H1 (cell line): ENCODE measurements around the gene BICD1. TPM values are rescaled to one million over a fixed set of nuclear protein-coding genes. Genes with fewer than 3 reads are reported as not detected.

Source experiments
- CTCF ChIA-PET: fragments of 300-600 bp; sonication (Branson Sonifier 250); formaldehyde crosslinking; loops from one replicate; lab custom pipeline; 2021; ENCODE audit not compliant: partially characterized antibody; lab: Charles Lee
- POLR2A ChIA-PET: fragments of 300-600 bp; sonication (Branson Sonifier 250); formaldehyde crosslinking; loops from one replicate; lab custom pipeline; 2021; ENCODE audit warnings: inconsistent platforms; ENCODE audit not compliant: partially characterized antibody; lab: Charles Lee
- DNase-seq, 2 experiments: peaks; one replicate each; pipeline versions ENCODE4 v3.0.0 to v3.0.0-alpha.2; 2010 to 2022; ENCODE audit warnings: low spot score in 2 of 2, low read depth in 1 of 2, mixed read lengths in 1 of 2
- FAIRE-seq: peaks from 2 replicates; lab custom pipeline; 2011; peaks lifted over from hg19 to GRCh38; lab: Jason Lieb, UNC
- H2AFZ ChIP-seq: 2 replicates; pipeline ENCODE4 v1.8.1; 2012; ENCODE audit warnings: low read length, inconsistent platforms
- H2AK5ac ChIP-seq: 2 replicates; pipeline ENCODE4 v1.6.1; 2013; ENCODE audit warnings: low read depth, low read length
- H2BK120ac ChIP-seq: replicated peaks from 2 replicates; pipeline ENCODE3; 2013; ENCODE audit warnings: low read depth, low read length, inconsistent platforms
- H2BK12ac ChIP-seq: 2 replicates; pipeline ENCODE4 v1.6.1; 2013; ENCODE audit warnings: low read depth, low read length
- H2BK15ac ChIP-seq: 2 replicates; pipeline ENCODE4 v1.6.1; 2013; ENCODE audit warnings: low read length
- H2BK20ac ChIP-seq: 2 replicates; pipeline ENCODE4 v1.6.1; 2013; ENCODE audit warnings: low read length
- H2BK5ac ChIP-seq: 2 replicates; pipeline ENCODE4 v1.6.1; 2013; ENCODE audit warnings: low read depth, low read length
- H3K14ac ChIP-seq: 2 replicates; pipeline ENCODE4 v1.6.1; 2013; ENCODE audit warnings: inconsistent platforms; ENCODE audit not compliant: insufficient read length
- H3K18ac ChIP-seq: 2 replicates; pipeline ENCODE4 v1.6.1; 2013; ENCODE audit warnings: low read length; ENCODE audit errors: extremely low read depth
- H3K23ac ChIP-seq: 2 replicates; pipeline ENCODE4 v1.6.1; 2013; ENCODE audit warnings: inconsistent platforms; ENCODE audit not compliant: insufficient read length
- H3K23me2 ChIP-seq: 2 replicates; pipeline ENCODE4 v1.6.1; 2013; ENCODE audit warnings: low read depth, low read length
- H3K27ac ChIP-seq: 2 replicates; pipeline ENCODE4 v1.6.1; 2011; ENCODE audit warnings: low read depth, low read length, inconsistent platforms
- H3K27me3 ChIP-seq, 4 experiments: replicated peaks in 1 of 4; 1 replicate in 1 of 4; 2 replicates in 3 of 4; pipeline versions ENCODE4 v1.6.1 to v1.8.1; 2011 to 2013; ENCODE audit warnings: low read length in 3 of 4, mild to moderate bottlenecking in 3 of 4, inconsistent platforms in 2 of 4, mixed read lengths in 2 of 4, moderate library complexity in 1 of 4; ENCODE audit not compliant: control insufficient read depth in 3 of 4, insufficient read depth in 3 of 4; ENCODE audit errors: extremely low read depth in 1 of 4
- H3K36me3 ChIP-seq, 4 experiments: 2 replicates each; pipeline versions ENCODE4 v1.6.1 to v1.8.1; 2011 to 2013; ENCODE audit warnings: mild to moderate bottlenecking in 4 of 4, low read length in 3 of 4, moderate library complexity in 2 of 4, control low read depth in 1 of 4, inconsistent platforms in 1 of 4; ENCODE audit not compliant: insufficient read depth in 4 of 4, control insufficient read depth in 2 of 4
- H3K4ac ChIP-seq: replicated peaks from 2 replicates; pipeline ENCODE3; 2013; ENCODE audit warnings: low read length, low read depth, mixed read lengths, inconsistent platforms; ENCODE audit not compliant: insufficient read length
- H3K4me1 ChIP-seq, 4 experiments: replicated peaks in 1 of 4; 1 replicate in 1 of 4; 2 replicates in 3 of 4; pipeline versions ENCODE4 v1.6.1 to v1.8.1; 2011 to 2013; ENCODE audit warnings: low read length in 3 of 4, inconsistent platforms in 2 of 4, mixed read lengths in 1 of 4; ENCODE audit not compliant: insufficient read depth in 4 of 4, control insufficient read depth in 3 of 4
- H3K4me2 ChIP-seq, 2 experiments: 2 replicates each; pipeline versions ENCODE4 v1.6.1 to v1.8.1; 2011 to 2013; ENCODE audit warnings: low read depth in 2 of 2, low read length in 2 of 2, control low read depth in 1 of 2, inconsistent platforms in 1 of 2, mild to moderate bottlenecking in 1 of 2; ENCODE audit not compliant: insufficient read depth in 1 of 2
- H3K4me3 ChIP-seq, 4 experiments: fragments of 200-600, 300-600 bp in 1 of 4; sonication (generic), shearing (Covaris generic), sonication (Bioruptor Twin) in 1 of 4; 2 replicates each; pipeline versions ENCODE4 v1.5.1 to v1.8.1; 2011 to 2016; ENCODE audit warnings: low read length in 4 of 4, low read depth in 3 of 4, control low read depth in 2 of 4, inconsistent platforms in 2 of 4, mild to moderate bottlenecking in 2 of 4, mixed read lengths in 1 of 4, moderate library complexity in 1 of 4; ENCODE audit not compliant: insufficient read depth in 2 of 4; ENCODE audit errors: extremely low read depth in 1 of 4
- H3K56ac ChIP-seq: replicated peaks from 2 replicates; pipeline ENCODE3; 2013; ENCODE audit warnings: low read depth, mild to moderate bottlenecking, mixed read lengths, low read length, inconsistent platforms; ENCODE audit not compliant: insufficient read length
- H3K79me1 ChIP-seq: 2 replicates; pipeline ENCODE4 v1.6.1; 2013; ENCODE audit warnings: low read depth, low read length, control low read depth
- H3K79me2 ChIP-seq, 2 experiments: 2 replicates each; pipeline versions ENCODE4 v1.6.1 to v1.8.1; 2012 to 2013; ENCODE audit warnings: low read length in 2 of 2, mild to moderate bottlenecking in 2 of 2, inconsistent platforms in 1 of 2; ENCODE audit not compliant: insufficient read depth in 2 of 2, control insufficient read depth in 1 of 2
- H3K9ac ChIP-seq, 4 experiments: replicated peaks in 1 of 4; 1 replicate in 1 of 4; 2 replicates in 3 of 4; pipeline versions ENCODE4 v1.6.1 to v1.8.1; 2011 to 2013; ENCODE audit warnings: low read depth in 3 of 4, low read length in 3 of 4, control low read depth in 2 of 4, mild to moderate bottlenecking in 2 of 4, moderate library complexity in 2 of 4, inconsistent platforms in 1 of 4; ENCODE audit errors: extremely low read depth in 1 of 4
- H3K9me3 ChIP-seq, 2 experiments: 2 replicates each; pipeline versions ENCODE4 v1.6.1 to v1.8.1; 2012 to 2013; ENCODE audit warnings: mild to moderate bottlenecking in 2 of 2, moderate library complexity in 2 of 2, control low read depth in 1 of 2, inconsistent platforms in 1 of 2, low read depth in 1 of 2, low read length in 1 of 2, mixed read lengths in 1 of 2; ENCODE audit not compliant: insufficient read depth in 2 of 2
- H4K20me1 ChIP-seq, 2 experiments: replicated peaks in 1 of 2; 2 replicates each; pipeline versions ENCODE3 to v1.8.1; 2011 to 2013; ENCODE audit warnings: inconsistent platforms in 2 of 2, low read length in 2 of 2, mild to moderate bottlenecking in 1 of 2; ENCODE audit not compliant: insufficient read depth in 2 of 2, control insufficient read depth in 1 of 2
- H4K5ac ChIP-seq: 2 replicates; pipeline ENCODE4 v1.6.1; 2013; ENCODE audit warnings: low read length, low read depth, mixed read lengths, inconsistent platforms; ENCODE audit not compliant: insufficient read length
- H4K8ac ChIP-seq: 2 replicates; pipeline ENCODE4 v1.8.0; 2013; ENCODE audit warnings: mild to moderate bottlenecking, moderate library complexity, low read length, inconsistent platforms; ENCODE audit not compliant: insufficient read depth; ENCODE audit errors: extremely low read depth
- H4K91ac ChIP-seq: replicated peaks from 2 replicates; pipeline ENCODE3; 2013; ENCODE audit warnings: low read length, mixed read lengths, inconsistent platforms; ENCODE audit not compliant: insufficient read length
- ATF2 ChIP-seq: IDR thresholded peaks from 2 replicates; pipeline ENCODE4 v1.6.1; 2012; ENCODE audit warnings: low read length, inconsistent platforms
- CHD2 ChIP-seq: IDR thresholded peaks from 2 replicates; pipeline ENCODE4 v1.6.1; 2012; ENCODE audit warnings: low read length, improper control_type of control experiment
- SAP30 ChIP-seq: fragments of 300-600 bp; sonication (generic); IDR thresholded peaks from 2 replicates; pipeline ENCODE4 v1.7.1; 2012; ENCODE audit warnings: low read length, moderate library complexity, mild to moderate bottlenecking, inconsistent platforms; ENCODE audit not compliant: insufficient read depth, insufficient replicate concordance
- WGBS, 2 experiments: shearing (Covaris generic) in 1 of 2; methylation state at CpG; one replicate each; pipeline versions ENCODE4 v1.1.6 to v1.1.7; 2013 to 2015; ENCODE audit warnings: low lambda C conversion rate in 2 of 2, mixed read lengths in 2 of 2, inconsistent platforms in 1 of 2, low coverage in 1 of 2, missing lambda C conversion rate in 1 of 2; ENCODE audit not compliant: insufficient replicate concordance in 2 of 2, insufficient coverage in 1 of 2, insufficient read length in 1 of 2; ENCODE audit errors: extremely low coverage in 1 of 2, missing lambda C conversion rate in 1 of 2; 5-methylcytosine and 5-hydroxymethylcytosine counted together
- polyA plus RNA-seq, 7 experiments: library from polyadenylated mRNA; depleted of rRNA in 3 of 7; stranded (reverse) in 5 of 7; unstranded in 2 of 7; fragments of >200 nt in 5 of 7; fragments of 200-250 nt in 2 of 7; gene quantifications; 1 replicate in 5 of 7; 2 replicates in 1 of 7; 4 replicates in 1 of 7; pipeline versions ENCODE4 v1.2.1 to v1.2.3, GENCODE V29; 2011 to 2013; ENCODE audit warnings: missing spikeins in 2 of 7, mixed read lengths in 2 of 7
- total RNA-seq: library from RNA; stranded (reverse); fragmentation: NEBNext Ultra II Directional; extraction: Animal tissue kit (Norgen Biotek cat#: 25700); gene quantifications from 2 replicates; pipeline ENCODE4 v1.2.1, GENCODE V29; 2021

BICD1 gene
- total and polyA plus RNA-seq, 2 of the 8 experiments (the other 6 are each of a cell fraction or from before 2014, with no cell fraction given): 34.1 to 58.4 TPM

GRCh38 chr12:32257695-32258496 lies 151.2 kb downstream of the BICD1 start:
- H3K23ac ChIP-seq: no peak overlapping the region
- TF ChIP-seq SAP30: no peak
- no peak for TF ChIP-seq ATF2
- TF ChIP-seq CHD2: no peak
- H4K8ac ChIP-seq: no peak overlapping the region
- no peak overlapping the region for H3K4ac ChIP-seq
- no peaks in the 10 kb centered on the region for H4K20me1 ChIP-seq
- no peaks in the 10 kb centered on the region; a peak in 1 of 7 replicates for H3K4me1 ChIP-seq
- H3K4me2 ChIP-seq: no peak overlapping the region
- no peaks in the 10 kb centered on the region; the same call in 1 of the 2 replicates for H3K23me2 ChIP-seq
- no peak overlapping the region for H2BK120ac ChIP-seq
- no peak overlapping the region for H2AK5ac ChIP-seq
- no peak overlapping the region for H2BK20ac ChIP-seq
- ChIA-PET POLR2A (no interaction called here), CTCF (interaction anchor here (0.6 kb wide), 1 partner anchor 77 kb away, joined by 3 read pairs; no protein-coding TSS in a partner anchor)
- no peak for FAIRE-seq
- H4K5ac ChIP-seq: no peak overlapping the region
- no peak overlapping the region for H3K27ac ChIP-seq
- H2BK12ac ChIP-seq: no peak overlapping the region
- DNase-seq: no peak
- H3K9ac ChIP-seq: no peak overlapping the region
- H2BK5ac ChIP-seq: no peak overlapping the region
- no peak overlapping the region for H2BK15ac ChIP-seq
- H3K36me3 ChIP-seq: peaks cover 0 to 7% (median 0%) of the 10 kb centered on the region in 4 experiments; a peak in 1 of 8 replicates
- no peaks in the 10 kb centered on the region; a peak in 2 of 4 replicates for H3K79me2 ChIP-seq
- no peaks in the 10 kb centered on the region for H3K27me3 ChIP-seq
- no peak overlapping the region for H3K56ac ChIP-seq
- no peak overlapping the region for H4K91ac ChIP-seq
- no peak overlapping the region for H3K18ac ChIP-seq
- peaks cover 2% of the 10 kb centered on the region; the same call in 1 of the 2 replicates for H3K79me1 ChIP-seq
- WGBS, 2 experiments: 90% methylated on average over 7 of the region's 7 CpGs; no CpG with 5 or more reads in 1 of the 2 experiments
- no peak overlapping the region for H2AFZ ChIP-seq
- no peak overlapping the region for H3K4me3 ChIP-seq
- H3K9me3 ChIP-seq: 0 out of 4 replicates have a peak, but pooled peaks cover 0 to 3% of the 10 kb centered on the region in 2 experiments
- H3K14ac ChIP-seq: no peak overlapping the region
